ENCODE measurements around the gene KCNJ16.
A peak's percentile ranks its signal among the peaks of the same experiment; 100 is the strongest.

The KCNJ16 gene

DNA sequence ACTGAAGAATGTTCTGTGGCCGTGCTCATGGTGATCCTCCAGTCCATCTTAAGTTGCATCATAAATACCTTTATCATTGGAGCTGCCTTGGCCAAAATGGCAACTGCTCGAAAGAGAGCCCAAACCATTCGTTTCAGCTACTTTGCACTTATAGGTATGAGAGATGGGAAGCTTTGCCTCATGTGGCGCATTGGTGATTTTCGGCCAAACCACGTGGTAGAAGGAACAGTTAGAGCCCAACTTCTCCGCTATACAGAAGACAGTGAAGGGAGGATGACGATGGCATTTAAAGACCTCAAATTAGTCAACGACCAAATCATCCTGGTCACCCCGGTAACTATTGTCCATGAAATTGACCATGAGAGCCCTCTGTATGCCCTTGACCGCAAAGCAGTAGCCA is 57.5 kb downstream of the KCNJ16 start:
- no peak for DNase-seq

DNA sequence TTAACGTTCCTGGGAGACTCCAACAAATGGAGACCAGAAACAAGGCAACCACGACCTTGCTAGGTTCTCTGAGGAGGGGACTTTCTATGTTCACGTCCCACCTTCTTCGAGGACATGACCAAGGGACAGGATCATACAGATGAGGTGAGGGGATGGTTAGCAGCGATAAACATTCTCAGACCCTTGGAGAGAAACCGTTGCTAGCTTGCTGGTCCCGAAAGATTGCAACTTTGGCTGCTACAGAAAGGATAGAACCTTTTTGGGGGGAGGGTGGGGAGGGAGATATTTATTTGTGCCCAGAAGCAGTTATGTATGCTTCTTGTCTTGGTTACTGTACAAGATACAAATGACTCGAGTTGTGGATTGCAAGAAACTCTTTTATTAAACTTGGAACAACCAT is 59.0 kb downstream of the KCNJ16 start:
- no peak for DNase-seq

DNA sequence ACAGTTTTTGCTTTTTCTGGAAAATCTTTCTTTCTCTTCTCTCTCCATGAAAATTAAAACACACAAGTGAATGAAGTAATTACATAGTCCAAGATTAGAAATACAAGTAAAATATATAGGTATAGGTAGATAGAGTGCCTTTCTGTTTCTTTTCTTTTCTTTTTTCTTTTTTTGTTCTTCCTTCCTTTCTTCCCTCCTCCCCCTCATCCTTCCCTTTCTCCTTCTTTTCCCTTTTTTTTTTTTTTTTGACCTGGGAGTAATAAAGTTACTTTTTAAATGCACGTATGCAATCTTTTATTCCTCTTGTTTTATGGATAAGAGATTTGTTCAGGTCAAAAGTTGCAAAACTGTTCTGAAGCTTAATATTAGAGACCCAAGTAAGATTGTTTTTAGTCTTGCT is 59.8 kb downstream of the KCNJ16 start:
- DNase-seq, result no peak

DNA sequence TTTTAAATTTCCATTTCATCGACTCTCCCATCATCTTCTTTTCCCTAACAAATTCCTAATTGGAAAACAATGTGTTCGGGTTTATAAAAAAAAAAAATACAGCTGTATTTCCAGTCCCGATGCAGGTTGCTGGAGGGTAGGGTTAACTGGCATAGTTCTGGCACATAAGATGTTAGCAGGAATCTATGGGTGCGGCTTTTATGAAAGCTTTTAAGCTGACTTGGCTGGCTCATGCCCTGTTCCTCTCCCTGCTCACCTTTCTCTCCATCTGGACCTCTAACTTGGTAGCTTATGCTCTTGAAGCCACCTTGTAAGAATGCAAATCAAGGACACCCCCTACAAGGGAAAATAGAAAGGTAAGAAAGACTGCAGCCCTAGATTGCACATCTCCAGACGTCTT is 61.1 kb downstream of the KCNJ16 start:
- DNase-seq, result no peak

DNA sequence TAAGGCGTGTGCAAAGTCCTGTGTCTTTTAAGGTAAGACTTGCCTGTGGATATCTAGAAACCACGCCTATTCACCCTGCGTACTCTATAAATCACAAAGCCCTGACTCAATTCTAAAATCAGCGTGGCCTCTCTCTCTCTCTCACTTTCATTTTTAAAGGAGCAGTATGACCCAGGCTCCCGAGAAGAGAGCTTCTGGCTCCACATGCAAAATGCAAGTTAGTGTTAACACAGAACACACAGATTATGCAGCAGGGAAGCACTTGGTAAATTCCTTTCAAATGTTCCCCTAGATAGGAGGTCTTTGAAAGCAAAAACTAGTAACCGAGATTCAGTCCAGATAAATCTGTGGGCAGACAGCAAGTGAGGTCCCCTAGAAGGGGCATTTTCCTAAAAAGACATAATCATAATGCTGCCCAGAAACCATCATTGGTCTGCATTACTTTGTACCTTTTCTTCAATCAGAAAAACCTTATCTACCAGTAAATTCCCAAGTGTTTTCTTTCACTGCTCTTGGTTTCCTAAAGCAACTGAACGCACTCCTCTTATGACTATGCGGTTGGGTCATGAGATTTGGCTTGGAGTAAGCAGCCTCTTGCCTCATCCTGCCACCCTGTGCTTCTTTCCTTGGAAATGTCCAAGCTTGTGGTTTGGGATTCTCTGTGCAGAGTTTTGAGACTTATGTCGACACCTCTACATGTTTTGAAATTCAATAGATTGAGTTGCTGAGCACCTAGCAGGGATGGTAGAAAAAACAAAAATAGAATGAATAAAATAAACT is 62.6 kb downstream of the KCNJ16 start:
- DNase-seq, result peak; percentile 8 to 19

DNA sequence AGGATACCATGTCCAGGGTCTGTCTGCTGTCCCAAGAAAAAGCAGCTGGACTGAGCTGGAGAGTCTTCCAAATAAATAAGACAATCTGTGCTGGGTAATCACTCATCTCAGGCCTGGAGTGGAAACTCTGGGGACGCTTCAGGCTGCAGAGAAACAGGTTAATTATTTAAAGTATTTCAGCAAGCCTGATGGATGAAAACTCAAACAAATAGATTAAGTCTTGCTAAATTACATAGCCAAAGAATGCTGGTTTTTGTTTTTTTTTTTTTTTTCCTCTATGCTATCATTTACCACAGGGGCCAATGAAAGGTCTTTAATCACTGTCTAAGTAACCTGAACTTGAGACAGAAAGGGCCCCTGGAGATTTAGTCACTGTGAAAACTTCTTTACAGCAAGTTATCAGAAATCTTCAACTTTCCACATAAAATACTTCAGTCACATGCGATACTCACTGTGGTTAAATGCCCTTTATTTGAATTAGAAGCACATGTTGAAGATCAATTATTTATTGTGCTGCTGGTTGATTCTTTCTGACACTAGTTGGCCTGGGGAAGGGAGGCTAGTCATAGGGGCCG is 63.4 kb downstream of the KCNJ16 start:
- no peak for DNase-seq

DNA sequence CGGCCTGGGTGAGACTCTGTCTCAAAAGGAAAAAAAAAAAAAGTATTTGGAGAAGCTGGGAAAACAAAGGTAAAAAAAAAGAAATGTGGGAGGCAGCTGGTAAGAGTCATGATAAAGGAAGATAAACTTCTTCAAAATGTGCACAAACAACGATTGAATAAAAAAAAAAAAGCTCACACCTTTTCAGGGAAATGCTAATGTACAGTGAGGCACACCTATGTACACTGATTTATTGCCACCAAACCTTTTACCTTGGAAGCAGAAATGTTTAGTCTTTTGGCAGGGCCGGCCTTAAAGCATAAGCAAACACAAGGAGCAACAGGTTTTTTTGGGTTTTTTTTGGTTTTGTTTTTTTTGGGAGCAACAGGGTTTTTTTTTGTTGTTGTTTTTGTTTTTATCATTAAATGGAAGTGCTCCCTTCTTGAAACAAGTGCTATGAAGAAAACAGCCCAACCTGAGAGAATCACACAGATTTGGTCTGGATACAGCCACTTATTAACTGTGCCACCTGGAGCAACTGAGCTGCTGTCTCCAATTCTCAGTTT is 64.5 kb downstream of the KCNJ16 start:
- no peak for DNase-seq

DNA sequence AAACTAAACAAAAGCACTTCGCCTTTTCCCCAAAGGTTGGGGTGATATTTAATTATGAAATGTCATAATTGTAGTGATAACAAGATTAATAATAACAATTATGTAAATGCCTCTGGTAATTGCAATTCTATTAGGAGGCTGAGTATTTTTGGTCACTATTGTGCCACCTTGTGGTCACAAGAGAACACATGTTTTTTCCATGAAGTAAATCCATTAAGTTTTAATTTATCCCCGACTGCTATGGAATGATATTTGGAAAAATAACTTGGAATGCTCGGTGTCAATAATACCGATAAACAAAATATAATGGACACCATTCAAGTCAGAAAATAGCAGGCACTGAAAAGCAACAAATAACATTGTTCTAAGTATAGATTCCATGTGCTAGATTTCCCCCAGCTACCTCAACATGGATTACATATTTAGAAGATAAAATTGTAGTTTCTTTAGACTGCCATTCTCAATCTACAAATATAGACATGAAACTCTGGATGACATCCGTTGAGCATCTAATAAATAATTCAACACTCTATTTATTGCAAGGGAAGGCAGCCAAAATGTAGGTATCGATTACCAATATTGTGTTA is 69.3 kb downstream of the KCNJ16 start:
- DNase-seq, result no peak

DNA sequence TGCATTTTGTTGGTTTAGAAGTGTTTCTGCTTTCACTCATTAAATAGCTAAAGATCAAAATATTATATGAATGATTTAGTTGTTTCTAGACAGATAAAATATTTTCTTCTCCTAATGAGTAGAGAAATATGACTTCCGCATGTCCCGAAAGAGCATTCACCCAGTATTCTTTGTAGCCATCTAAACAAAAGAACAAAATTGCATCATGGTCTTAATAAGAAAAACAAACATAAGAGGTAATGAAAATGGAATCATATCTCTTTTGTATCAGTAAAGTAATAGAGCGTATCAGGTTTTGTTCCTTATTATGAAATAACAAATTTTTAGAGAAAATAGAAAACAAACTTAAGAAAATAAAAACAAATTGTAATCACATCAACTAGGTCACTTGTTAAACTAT is 78.2 kb downstream of the KCNJ16 start:
- no peak for DNase-seq

DNA sequence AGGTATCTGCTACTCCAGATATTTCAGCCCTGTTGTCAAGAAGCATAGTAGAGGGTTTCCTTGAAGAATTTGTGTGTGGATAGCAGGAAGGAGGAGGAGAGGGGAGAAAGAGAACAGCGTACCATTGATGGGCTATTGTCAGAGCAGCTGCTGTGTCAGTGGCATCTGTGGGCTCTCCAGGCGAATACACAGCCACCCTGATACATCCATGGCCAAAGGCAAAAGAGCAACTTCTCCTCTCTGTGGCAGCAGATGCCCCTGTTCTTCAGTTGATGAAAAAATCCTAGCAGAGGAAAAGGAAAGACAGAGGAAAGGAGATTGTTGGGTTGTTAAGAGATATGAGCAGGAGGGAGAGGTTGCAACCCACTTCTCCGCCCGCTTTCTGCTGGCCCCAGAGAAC is 82.1 kb downstream of the KCNJ16 start:
- no peak for DNase-seq

DNA sequence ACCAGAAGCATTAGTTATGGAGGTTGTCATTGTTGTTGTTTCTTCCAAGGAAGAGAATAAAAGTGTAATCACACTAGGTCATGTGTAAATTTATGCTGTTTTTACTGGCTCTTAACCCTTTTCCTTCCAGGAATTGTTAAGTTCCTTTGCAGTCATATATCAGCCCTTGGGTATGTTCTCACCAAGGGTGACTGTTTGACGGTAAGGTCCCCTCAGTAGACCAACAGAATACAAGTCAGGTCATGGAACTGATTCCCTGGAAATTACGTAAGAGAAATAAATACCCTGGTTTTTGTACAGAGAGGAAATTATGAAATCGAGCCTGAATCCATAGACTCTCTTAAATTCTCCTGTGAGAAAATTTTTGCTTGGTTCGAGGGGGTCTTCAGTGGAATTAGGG is 83.2 kb downstream of the KCNJ16 start:
- DNase-seq, result no peak

DNA sequence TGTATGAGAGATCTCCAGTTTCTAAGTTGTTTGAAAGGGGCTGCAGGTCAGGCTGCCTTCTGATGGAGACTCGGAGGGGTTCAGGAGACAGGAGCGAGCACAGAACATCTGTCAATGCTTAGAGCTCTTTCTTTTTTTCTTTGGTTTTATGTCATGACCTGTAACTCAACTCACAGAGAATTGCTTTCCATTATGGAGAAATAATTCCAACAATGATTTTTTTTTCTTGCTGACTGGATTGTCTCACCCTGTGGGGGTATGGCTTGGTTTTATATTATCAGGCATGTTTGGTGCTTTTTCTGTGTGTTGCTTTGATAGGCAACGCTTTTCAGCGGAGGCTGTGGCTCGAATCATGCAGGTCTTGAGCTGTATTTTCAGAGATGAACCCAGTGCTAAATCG is 83.6 kb downstream of the KCNJ16 start:
- no peak for DNase-seq

DNA sequence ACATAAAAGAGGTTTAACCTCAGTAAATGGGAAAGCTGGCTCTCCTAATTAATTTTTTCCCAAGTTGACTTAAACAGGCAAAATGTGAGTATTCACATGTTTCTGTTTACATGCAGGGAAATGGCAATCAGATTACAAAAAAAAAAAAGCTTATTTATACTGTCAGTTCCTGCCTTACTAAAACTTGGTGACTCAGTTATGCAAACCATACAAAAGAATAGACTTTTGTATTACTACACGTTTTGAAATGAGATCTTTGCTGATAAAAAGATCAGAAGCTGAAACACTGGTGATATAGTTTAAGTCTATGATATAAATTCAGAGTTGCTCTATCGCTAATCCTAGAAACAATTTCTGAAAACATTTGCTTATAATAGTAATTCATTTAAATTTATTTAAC is 85.0 kb downstream of the KCNJ16 start:
- DNase-seq, result no peak

DNA sequence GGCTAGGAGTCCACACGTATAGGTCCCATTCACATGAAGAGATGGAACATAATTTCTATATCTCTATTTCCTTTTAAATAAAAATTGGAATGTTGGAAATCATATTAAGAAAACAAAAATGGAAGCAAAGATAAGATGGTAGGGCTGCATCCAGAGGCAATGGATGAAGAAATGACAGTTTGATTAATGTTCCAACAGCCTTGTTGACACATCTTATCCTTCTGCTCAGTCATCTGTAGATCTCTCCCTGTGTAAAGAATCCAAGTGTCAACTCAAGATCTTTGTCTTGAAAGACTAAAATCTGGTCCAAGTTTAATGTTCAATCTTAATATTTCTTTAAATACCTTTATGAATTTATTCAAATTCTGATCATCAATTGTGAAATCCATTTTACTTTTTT is 86.5 kb downstream of the KCNJ16 start:
- DNase-seq, result no peak

DNA sequence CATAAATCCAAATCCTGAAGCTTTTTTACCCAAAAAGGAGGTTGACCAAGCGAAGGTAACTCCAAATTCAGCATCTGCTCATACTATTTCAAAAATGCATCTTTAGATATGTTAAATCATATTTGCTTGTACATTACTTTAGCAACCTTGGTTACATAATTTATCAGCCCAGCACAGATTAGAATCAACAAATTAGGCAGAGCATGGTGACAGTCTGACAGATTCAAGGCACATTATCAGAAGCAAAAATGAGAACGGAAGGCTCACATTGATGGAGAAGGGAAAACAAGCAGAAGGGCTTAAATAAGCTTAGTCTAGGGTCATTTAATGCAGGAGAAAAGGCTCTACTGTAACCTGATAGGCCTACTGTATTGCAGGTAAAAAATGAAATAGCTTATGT is 90.4 kb downstream of the KCNJ16 start:
- DNase-seq, result no peak

DNA sequence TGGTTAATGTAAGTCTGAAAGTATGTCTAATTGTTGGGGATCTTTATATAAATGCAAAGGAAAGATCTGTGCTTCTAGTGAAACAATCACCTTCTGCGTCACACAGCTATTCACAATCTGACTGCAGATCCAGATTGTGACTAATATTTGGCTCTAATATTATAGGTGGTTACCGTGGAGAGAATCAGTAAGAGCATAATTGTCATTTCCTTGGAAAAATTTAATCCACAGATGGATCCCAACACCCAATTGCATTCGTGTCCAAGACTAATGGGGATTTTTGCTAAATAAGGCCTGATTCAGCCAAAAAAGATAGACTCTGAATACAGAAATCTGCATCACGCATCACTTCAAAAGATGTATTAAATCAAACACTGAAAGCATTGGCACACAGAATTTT is 91.6 kb downstream of the KCNJ16 start:
- DNase-seq, result no peak

DNA sequence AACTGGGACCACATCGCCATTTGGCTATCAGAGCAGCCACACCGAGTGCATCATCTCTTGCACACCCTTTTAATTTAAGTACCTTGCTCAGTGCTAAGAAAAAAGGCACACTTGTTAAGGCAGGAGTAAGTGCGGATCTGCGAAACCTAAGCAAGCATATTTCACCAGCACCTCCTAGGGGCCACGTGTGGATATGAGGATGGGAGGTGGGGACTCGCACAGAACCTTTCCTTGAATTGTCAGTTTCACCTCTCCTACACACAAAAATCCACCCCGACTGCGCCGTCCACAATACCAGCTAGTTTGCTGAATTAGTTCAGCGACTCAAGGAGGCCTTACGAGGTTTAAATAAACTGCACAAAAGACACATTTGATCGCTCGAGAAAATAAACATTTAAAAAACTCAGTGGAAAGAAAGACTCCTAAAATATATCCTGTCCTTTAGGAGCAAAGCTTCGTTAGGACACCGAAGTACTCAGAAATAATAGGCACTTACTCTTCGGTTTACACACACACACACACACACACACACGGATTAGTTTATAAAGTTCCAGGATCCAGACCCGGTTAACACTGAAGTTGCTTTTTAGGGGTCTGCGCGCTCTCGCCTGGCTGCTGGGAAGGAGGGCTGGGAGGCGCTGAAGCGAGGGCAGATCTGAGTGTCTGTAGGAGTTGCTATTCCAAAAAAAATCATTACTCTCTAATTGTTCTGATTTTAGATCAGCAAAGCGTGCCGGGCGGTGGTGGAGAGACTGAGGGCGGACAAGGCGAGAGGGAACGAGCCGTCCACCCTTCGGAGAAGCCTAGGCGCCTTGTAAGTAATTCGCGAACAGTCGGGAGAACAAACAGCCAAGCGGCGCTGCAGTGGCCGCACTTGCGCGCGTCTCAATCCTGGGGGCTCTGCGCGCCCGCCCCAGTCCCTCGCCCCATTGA is 93.3 kb downstream of the KCNJ16 start:
- DNase-seq, result peak in 1 of 2 donors; percentile 24

DNA sequence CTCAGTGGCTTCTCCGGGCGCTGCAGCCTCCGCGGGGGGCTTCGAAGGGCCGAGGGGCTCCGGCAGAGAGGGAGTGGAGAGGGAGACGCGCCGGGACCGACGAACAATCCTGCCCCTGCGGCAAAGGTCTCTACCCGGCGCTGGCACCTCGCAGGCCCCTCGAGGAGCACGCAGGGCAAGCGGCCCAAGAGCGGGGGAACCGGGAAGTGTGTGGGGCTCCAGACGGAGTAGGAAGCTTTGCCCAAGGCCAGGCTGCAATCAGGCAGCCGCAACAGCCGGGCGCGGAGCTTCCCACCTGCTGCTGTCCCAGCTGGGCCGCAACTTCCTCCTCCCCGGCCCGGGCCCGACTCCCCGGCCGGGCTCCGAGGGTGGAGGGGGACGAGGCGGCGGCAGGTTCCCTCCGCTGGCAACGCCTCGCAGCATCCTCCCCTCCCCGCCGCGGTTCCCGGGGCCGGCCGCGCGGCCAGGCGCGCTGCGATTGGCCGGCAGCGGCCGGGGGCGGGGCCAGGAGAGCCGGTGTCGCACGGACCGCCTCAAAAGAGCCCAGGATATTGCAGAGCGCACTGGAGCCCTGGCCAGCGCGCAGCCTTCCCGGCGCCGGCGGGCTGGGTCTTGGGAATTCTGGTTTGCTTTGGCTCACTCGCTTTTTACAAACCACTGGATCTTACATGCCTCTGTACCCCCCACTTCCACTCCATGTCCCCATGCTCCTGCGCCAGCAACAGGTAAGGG is 94.1 kb downstream of the KCNJ16 start, which contains the start of gene KCNJ2:
Gene KCNJ2, plus strand, starts transcription at position 556 of the 732 bp plus-strand sequence. CDS start 5,508 bp downstream, outside the sequence.
- DNase-seq, result peak; percentile 38 to 70

DNA sequence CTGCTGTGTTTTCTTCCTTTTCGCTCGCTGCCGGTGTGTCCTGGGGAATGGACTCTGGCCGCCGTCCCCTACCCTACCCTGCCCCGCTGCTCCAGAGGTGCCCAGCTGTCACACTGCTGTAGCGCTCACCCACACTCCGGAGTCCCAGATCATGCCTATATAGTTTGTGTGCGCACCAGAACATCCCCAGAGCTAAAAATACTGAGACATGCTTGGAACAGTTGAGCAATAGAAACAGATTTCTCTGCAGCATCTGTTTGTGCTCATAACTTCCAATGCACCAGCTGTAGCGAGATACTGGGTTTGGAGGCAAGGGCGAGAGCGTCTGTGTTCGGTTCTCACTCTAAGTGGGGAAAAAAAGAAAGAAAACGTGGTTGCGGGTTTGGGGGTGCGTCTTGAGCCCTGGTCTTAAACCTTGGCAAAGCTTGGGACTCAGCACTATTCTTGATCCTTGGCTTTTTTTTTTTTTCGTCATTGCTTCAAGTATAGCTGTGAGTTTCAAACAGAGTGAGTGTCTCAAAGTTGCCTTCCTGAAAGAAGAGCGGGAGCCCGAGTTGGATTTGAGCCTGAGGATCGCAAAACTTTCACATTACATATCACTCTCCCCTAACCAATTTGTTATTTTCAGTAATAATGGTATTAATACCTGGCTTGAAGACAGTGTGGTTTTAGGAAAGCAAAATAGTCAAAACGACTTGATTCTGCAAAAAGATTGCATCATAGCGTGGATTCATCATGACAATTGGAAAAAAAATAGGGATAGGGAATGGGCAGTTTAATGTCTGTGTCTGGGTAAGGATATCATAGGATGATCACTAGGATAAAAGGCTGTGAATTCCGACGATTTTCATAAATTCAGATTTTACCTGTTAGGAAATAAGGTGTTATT is 94.9 kb downstream of the KCNJ16 start:
- no peak for DNase-seq

DNA sequence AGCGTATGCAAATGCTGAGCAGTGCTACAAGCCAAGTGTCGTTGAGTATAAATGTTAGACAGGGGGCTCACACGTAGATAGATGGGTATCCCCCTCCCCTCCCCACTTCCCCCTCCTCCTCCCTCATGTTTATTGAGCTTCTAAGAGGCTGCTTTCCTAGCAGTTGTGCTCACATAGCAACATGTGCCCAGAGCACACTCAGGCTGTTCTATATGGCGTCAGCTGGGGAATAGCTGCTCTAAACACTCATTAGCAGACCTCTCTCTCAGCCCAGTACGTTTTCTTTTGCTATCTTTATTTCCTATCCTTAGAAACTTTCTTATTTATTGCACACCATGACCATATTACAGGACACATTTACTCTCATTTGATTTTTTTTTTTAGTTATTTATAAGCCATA is 96.1 kb downstream of the KCNJ16 start:
- no peak for DNase-seq

DNA sequence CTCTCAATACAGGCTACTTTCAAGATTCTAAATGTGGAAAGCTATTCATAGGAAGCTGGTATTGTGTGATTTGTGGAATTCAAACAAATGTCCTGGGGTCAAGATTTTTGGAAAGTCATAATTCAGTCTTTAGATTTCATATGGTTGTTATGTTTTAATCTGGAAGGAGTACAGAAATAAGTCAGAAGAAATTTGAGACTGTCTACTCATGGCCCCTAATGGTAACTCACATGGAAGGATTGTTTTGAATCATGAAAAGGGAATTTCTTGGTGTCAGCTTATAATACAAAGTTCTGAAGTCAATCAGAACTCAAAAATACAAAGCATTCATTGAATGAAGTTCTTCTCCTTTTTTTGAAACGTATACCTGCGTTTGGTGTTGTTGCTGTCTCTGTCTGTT is 97.4 kb downstream of the KCNJ16 start:
- DNase-seq, result no peak

All from stimulated activated CD4-positive, alpha-beta T cell treated with anti-CD3 and anti-CD28 coated beads, Interleukin-2, amount 100 ng/mL, for 24 hours (primary cell).